Kidney capillary endothelial cell (primary cell): ENCODE measurements around the gene ATG10.

Experiments used
- DNase-seq: peaks from one replicate; pipeline ENCODE4 v3.0.0-alpha.2; 2018; ENCODE audit warnings: low spot score

Gene ATG10

GRCh38 chr5:82164977-82165713 lies 193.3 kb downstream of the ATG10 start:
- DNase-seq = peak; percentile 63

- peak; percentile 78 for DNase-seq
Measured at GRCh38 chr5:82165740-82166530, 194.1 kb downstream of the ATG10 start.

GRCh38 chr5:82167372-82167935 lies 195.6 kb downstream of the ATG10 start:
- no peak for DNase-seq

- DNase-seq = no peak
Measured at GRCh38 chr5:82168294-82168693, 196.5 kb downstream of the ATG10 start.

GRCh38 chr5:82169892-82170291 lies 198.1 kb downstream of the ATG10 start:
- DNase-seq = no peak

- DNase-seq = peak; percentile 46
Measured at GRCh38 chr5:82174128-82174918, 202.5 kb downstream of the ATG10 start.

- no peak for DNase-seq
Measured at GRCh38 chr5:82174919-82175219, 203.0 kb downstream of the ATG10 start.

- no peak for DNase-seq
Measured at GRCh38 chr5:82176115-82176814, 204.4 kb downstream of the ATG10 start.

GRCh38 chr5:82178378-82178777 lies 206.6 kb downstream of the ATG10 start:
- DNase-seq = no peak

GRCh38 chr5:82182662-82183061 lies 210.8 kb downstream of the ATG10 start:
- DNase-seq = no peak

GRCh38 chr5:82183828-82184227 lies 212.0 kb downstream of the ATG10 start:
- DNase-seq = no peak

GRCh38 chr5:82185851-82186250 lies 214.0 kb downstream of the ATG10 start:
- no peak for DNase-seq

GRCh38 chr5:82197550-82197949 lies 225.7 kb downstream of the ATG10 start:
- DNase-seq = no peak

GRCh38 chr5:82204567-82204966 lies 232.7 kb downstream of the ATG10 start:
- no peak for DNase-seq

- no peak for DNase-seq
Measured at GRCh38 chr5:82205005-82205404, 233.2 kb downstream of the ATG10 start.

GRCh38 chr5:82208371-82208770 lies 236.5 kb downstream of the ATG10 start:
- no peak for DNase-seq

GRCh38 chr5:82211855-82212572 lies 240.2 kb downstream of the ATG10 start:
- DNase-seq = no peak

GRCh38 chr5:82217917-82218316 lies 246.1 kb downstream of the ATG10 start:
- DNase-seq = no peak

- DNase-seq = no peak
Measured at GRCh38 chr5:82218374-82219156, 246.7 kb downstream of the ATG10 start.

GRCh38 chr5:82221020-82221419 lies 249.2 kb downstream of the ATG10 start:
- no peak for DNase-seq
